DND-41 (cell line): Measurements from ENCODE around the gene DNAH17.

Experiments used
- EZH2 ChIP-seq: IDR thresholded peaks from 3 replicates; pipeline ENCODE4 v1.6.1; 2012; ENCODE audit warnings: borderline replicate concordance, low read depth, mild to moderate bottlenecking, moderate library complexity, low read length, inconsistent platforms; ENCODE audit not compliant: severe bottlenecking
- TF ChIP-seq, protein P1 (sequence below): IDR thresholded peaks from 2 replicates; pipeline ENCODE4 v1.5.1; 2012; ENCODE audit warnings: borderline replicate concordance, low read length, moderate library complexity, mild to moderate bottlenecking; ENCODE audit not compliant: poor library complexity, severe bottlenecking; ENCODE audit errors: extremely low read depth

DNA sequence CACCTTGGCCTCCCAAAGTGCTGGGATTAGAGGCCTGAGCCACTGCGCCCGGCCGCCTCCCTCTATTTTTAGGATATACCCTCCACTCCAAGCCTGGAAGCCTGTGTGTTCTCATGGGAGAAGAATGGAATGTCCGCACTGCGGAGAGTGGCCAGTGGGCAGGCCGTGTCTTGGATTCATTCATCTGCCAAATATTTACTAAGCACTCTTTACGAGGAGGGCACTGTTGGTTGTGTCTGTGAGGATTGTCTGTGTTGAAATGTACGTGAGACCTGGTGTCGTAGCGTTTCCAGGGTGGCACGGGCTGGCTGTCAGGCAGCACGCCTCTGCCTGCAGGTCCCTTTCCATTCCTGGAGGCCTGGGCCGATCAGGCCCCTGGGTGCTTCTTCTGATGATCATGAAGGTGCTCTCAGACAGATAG is 179.5 kb downstream of the DNAH17 start:
- TF ChIP-seq, protein P1, sequence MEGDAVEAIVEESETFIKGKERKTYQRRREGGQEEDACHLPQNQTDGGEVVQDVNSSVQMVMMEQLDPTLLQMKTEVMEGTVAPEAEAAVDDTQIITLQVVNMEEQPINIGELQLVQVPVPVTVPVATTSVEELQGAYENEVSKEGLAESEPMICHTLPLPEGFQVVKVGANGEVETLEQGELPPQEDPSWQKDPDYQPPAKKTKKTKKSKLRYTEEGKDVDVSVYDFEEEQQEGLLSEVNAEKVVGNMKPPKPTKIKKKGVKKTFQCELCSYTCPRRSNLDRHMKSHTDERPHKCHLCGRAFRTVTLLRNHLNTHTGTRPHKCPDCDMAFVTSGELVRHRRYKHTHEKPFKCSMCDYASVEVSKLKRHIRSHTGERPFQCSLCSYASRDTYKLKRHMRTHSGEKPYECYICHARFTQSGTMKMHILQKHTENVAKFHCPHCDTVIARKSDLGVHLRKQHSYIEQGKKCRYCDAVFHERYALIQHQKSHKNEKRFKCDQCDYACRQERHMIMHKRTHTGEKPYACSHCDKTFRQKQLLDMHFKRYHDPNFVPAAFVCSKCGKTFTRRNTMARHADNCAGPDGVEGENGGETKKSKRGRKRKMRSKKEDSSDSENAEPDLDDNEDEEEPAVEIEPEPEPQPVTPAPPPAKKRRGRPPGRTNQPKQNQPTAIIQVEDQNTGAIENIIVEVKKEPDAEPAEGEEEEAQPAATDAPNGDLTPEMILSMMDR, result no peak
- no peak for TF ChIP-seq EZH2
